ENCODE results near the gene STARD5. TPM values are rescaled to one million over a fixed set of nuclear protein-coding genes. Genes with fewer than 3 reads are reported as not detected.

STARD5 gene
- total RNA-seq, 3 donors from 2014 or later (not counting 1 experiment from before 2014, with no cell fraction given) = 4.7 to 6.6 (median 6.3) TPM

GRCh38 chr15:81294516-81294880 is 29.4 kb downstream of the STARD5 start:
- intact Hi-C loops (cut with micrococcal nuclease) = no loop called here
- ATAC-seq = peak in 1 of 3 donors; percentile 5
- peak overlapping the region; percentile 99 for H3K4me3 Mint-ChIP-seq

GRCh38 chr15:81293728-81294515 is 30.0 kb downstream of the STARD5 start:
- Mint-ChIP-seq H3K4me3 (peak overlapping the region; percentile 99), H3K9me3 (no peaks in the 10 kb centered on the region), H3K36me3 (no peaks in the 10 kb centered on the region), H3K4me1 (peaks cover 73 to 83% of the 10 kb centered on the region in 2 donors), H3K27ac (peak overlapping the region; percentile 97 to 98), H3K27me3 (ENCODE audit: low read depth in 2 of 2) (no peaks in the 10 kb centered on the region)
- no peak for TF ChIP-seq CTCF (IDR thresholded peaks at IDR 0.05)
- Histone ChIP-seq H3K9me3 (ENCODE audit: control insufficient read depth, insufficient read depth, low read length) (no peaks in the 10 kb centered on the region), H3K27ac (ENCODE audit: low read length) (peak overlapping the region; percentile 81), H3K4me3 (ENCODE audit: low read length) (peak overlapping the region; percentile 23), H3K36me3 (ENCODE audit: control insufficient read depth, insufficient read depth, low read length) (no peaks in the 10 kb centered on the region), H3K4me1 (ENCODE audit: control insufficient read depth, insufficient read depth, low read length) (peaks cover 76% of the 10 kb centered on the region), H3K27me3 (ENCODE audit: control insufficient read depth, insufficient read depth, low read length) (no peaks in the 10 kb centered on the region)
- ATAC-seq (peak; percentile 69 to 83 (median 75)), DNase-seq (peak; percentile 48 to 93)
- 2% methylated on average over 9 of the region's 9 CpGs for WGBS (ENCODE audit: insufficient coverage)
- intact Hi-C loops (cut with micrococcal nuclease) = no loop called here

More at GRCh38 chr15:81294516-81294880, 29.4 kb downstream of the STARD5 start:
- no peak for TF ChIP-seq CTCF (IDR thresholded peaks at IDR 0.05)
- DNase-seq = peak in 1 of 2 donors; percentile 46
- H3K36me3 Mint-ChIP-seq = no peaks in the 10 kb centered on the region
- 16% methylated on average over 6 of the region's 6 CpGs for WGBS (ENCODE audit: insufficient coverage)
- Histone ChIP-seq H3K4me1 (ENCODE audit: control insufficient read depth, insufficient read depth, low read length) (peaks cover 78% of the 10 kb centered on the region), H3K27me3 (ENCODE audit: control insufficient read depth, insufficient read depth, low read length) (no peaks in the 10 kb centered on the region), H3K36me3 (ENCODE audit: control insufficient read depth, insufficient read depth, low read length) (peaks cover 3% of the 10 kb centered on the region), H3K9me3 (ENCODE audit: control insufficient read depth, insufficient read depth, low read length) (no peaks in the 10 kb centered on the region), H3K4me3 (ENCODE audit: low read length) (peak overlapping the region; percentile 23), H3K27ac (ENCODE audit: low read length) (peak overlapping the region; percentile 81)
- H3K9me3 Mint-ChIP-seq = no peaks in the 10 kb centered on the region
- peaks cover 79 to 89% of the 10 kb centered on the region in 2 donors for H3K4me1 Mint-ChIP-seq
- no peaks in the 10 kb centered on the region for H3K27me3 Mint-ChIP-seq (ENCODE audit: low read depth in 2 of 2)
- peak overlapping the region; percentile 97 to 98 for H3K27ac Mint-ChIP-seq

- DNase-seq = peak in 1 of 2 donors; percentile 81
- H3K36me3 Mint-ChIP-seq = no peaks in the 10 kb centered on the region
- Histone ChIP-seq H3K9me3 (ENCODE audit: control insufficient read depth, insufficient read depth, low read length) (no peaks in the 10 kb centered on the region), H3K27ac (ENCODE audit: low read length) (peak overlapping the region; percentile 81), H3K36me3 (ENCODE audit: control insufficient read depth, insufficient read depth, low read length) (no peaks in the 10 kb centered on the region), H3K27me3 (ENCODE audit: control insufficient read depth, insufficient read depth, low read length) (no peaks in the 10 kb centered on the region), H3K4me3 (ENCODE audit: low read length) (peak overlapping the region; percentile 23), H3K4me1 (ENCODE audit: control insufficient read depth, insufficient read depth, low read length) (peaks cover 70% of the 10 kb centered on the region)
- no peak for ATAC-seq
- no peaks in the 10 kb centered on the region for H3K27me3 Mint-ChIP-seq (ENCODE audit: low read depth in 2 of 2)
- WGBS (ENCODE audit: insufficient coverage) = 63% methylated on average over 12 of the region's 12 CpGs
- intact Hi-C loops (cut with micrococcal nuclease) = no loop called here
- H3K27ac Mint-ChIP-seq = peak overlapping the region; percentile 97 to 98
- peaks cover 64 to 74% of the 10 kb centered on the region in 2 donors for H3K4me1 Mint-ChIP-seq
- peak overlapping the region; percentile 60 for H3K4me3 Mint-ChIP-seq
- TF ChIP-seq CTCF (IDR thresholded peaks at IDR 0.05) = no peak
- H3K9me3 Mint-ChIP-seq = no peaks in the 10 kb centered on the region
Observed at GRCh38 chr15:81292523-81293001, 31.4 kb downstream of the STARD5 start.

Measured in natural killer cell (primary cell).